ENCODE measurements around the gene PKHD1.

PKHD1 gene

DNA sequence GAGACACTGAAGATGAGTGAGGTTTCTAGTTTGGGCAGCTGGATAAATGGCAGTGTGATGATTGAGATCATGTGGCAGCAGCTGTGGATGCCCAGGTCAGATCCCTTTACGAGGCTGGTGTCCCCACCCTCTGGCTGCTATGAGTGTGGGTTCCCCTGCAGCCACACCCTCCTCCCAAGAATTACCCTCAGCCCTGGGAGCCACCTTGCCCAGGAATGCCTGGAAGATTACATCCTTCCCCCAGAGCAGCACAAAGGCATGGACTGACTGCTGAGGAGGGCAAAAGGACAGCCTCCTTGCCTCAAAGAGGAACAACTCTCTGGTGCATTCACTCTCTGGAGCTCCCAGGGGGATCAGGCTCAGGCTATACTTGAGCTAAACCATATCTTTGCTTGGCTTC, 15.0 kb upstream of the PKHD1 start:
- DNase-seq = no peak

DNA sequence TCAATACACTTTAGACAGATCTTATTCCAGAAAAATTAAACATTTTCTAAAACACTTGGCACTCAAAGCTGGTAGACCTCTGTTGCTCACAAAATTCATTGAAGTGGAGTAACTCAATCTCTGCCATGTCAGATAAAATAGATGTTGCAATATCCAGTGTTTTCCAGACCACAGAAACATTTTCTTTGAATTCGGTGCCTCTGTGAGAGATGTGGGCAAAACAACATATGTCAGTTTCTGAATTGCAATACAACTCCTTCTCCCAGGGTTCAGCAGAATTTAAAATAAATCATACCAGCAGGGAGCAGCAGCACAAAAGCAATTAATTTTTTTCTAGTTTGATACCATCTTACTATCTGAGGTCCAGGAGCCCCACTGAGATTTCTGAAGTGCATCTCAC, 11.3 kb upstream of the PKHD1 start:
- no peak for DNase-seq

DNA sequence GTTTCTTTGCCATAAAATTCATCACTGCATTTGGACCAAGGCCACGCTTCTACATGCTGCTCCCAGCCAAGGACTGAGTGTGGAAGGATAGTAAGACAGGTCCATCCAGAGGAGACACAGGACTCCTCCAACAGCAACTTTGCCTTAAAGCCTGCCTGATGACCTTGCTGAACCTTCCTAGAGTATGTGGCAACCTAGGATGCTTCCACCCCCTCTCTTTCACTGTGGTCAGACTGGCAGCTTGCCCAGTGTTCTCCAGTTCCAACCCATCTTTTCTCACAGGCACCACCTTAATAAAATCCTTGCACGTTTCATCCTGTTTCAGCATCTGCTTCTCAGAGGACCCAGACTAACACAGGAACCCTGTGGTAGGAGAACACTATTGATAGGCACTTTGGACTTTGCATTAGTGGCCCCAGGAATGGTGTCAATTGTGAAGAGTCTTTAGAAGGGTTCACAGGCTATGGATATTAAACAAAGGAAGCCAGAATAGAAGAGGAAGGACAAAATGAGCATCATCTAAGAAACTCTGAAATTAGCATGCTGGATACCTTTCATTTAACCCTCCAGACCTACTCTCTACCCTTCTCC, 2.4 kb upstream of the PKHD1 start:
- no peak for DNase-seq

DNA sequence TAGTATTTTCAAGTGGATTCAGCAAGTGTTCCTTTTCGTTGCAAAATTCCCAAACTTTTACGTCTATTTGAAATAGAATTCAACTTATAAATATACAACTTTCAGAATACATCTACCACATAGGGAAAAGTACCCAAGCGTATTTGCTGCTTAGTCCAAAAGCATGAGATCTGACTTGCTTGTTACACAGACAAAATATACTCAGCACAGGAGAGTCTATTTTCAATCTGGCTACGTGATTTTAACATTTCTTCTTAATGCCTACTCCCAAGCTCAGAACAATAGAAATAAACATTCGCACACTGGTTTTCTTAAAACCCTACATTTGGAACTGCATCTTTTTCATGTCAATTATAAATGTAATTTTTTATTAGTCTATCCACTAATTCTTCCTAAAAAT, 672 bp downstream of the PKHD1 start:
- no peak for DNase-seq

DNA sequence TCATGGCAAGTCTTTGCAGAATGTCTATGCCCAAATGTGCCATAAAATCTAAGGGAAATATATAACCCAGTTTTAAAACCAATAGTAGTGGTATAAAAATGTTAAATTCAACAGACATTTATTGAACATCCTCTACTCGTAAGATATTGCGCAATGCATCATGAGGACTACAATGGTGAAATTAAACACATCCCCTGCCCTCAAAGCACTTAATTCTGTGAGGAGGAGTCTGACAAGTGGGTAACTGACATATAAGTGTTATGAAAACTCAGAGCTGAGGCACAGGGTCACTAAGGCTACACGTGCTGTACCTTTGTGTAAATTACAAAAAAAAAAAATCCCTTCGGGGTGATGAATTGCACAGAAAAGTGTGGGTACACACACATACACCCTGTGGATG, 6.2 kb downstream of the PKHD1 start:
- no peak for DNase-seq

DNA sequence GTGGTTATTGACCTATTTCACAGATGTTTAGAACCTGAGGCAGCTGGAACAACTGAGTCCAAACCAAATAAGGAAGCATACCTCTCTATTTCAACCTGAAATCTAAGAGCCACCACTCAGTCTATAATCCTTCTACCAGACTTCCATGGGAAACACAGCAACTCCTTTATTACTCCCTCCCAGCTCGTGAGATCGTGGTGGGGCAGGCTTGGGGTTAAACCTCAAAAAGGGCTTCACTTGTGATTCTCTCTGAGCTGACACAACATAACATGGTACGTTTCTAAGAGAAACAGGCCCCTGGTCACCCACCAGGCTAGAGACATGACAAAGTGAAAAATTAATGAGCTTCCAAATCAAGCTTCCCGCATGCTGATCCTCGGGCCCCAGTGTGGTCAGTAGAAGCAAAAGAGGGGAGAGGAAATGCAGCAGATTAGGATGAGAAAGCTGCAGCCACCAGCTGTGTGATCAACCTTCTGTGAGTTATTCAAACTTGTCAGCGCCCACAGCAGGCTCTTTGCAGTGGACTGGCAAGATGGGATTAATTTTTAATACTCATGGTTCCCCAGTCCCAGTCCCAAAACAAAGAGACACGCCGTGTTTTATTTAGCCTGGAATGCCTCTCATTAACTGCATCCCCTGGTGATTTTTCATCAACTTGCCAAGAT, 9.3 kb downstream of the PKHD1 start:
- DNase-seq = no peak

DNA sequence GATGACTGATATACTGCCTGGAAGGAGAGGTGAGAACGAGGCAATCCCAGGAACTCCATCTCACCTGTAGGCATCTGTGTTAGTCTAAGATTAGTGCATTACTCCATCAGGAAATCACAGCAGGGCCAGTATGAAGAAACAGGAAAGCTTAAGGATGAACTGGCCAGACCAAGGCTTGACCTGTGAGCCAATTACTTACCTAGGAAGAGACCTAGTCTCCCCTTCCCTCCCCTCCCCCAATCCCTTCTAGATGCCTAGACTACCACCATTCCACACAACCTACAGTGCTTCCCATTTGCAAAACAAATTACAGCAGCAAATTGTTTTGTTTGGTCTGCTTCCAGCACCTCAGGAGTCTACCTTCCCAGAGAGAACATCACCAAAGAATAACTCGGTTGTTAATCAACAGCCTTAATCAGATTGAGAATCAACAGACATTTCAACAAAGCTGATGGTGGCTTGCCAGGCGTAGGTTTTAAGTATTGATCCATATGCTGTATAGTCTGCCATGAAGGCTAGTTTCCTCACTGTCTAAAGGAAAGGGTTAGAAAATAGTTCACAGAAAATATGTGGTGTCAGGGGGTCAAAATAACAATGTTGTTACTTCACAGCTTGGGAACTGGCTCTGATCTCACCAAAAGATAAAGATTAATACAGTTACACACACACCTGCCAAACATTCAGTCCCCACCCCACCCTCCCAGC, 10.1 kb downstream of the PKHD1 start:
- DNase-seq = no peak

DNA sequence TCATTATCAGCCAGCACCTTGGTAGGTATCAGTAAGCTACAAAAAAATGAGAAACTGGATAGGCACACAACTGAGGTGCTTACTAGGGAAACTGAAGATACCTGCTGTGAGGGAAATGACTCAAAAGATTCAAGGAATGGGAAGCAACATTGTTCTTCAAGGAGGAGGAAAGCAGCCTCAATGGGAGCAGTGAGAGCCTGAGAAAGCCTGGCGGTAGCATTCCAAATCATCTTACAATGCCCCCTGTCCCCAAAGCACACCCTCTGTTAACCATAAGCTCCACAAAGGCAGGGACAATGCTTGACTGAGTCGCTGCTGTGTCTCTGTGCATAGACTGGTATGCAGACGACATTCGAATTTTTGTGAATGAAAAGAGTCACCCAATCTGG, 10.6 kb downstream of the PKHD1 start:
- DNase-seq = no peak

DNA sequence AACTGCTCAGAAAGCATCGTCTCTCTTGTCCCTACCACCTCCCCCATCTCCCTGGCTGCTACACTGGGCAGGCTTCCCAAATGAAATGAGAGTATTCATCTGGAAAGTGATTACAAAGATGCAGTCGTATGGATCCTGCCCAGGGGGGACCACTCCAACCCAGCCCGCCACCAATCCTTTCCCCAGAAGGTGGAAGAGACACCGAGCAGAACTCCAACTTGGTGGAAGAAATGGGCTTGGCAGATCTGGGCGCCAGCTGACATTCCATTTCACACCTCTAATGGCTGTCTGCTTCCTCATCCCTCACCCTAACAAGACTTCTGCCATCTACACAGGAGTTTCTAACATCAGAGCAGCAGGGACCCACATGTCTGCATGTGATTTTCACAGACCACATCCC, 12.7 kb downstream of the PKHD1 start:
- DNase-seq = no peak

DNA sequence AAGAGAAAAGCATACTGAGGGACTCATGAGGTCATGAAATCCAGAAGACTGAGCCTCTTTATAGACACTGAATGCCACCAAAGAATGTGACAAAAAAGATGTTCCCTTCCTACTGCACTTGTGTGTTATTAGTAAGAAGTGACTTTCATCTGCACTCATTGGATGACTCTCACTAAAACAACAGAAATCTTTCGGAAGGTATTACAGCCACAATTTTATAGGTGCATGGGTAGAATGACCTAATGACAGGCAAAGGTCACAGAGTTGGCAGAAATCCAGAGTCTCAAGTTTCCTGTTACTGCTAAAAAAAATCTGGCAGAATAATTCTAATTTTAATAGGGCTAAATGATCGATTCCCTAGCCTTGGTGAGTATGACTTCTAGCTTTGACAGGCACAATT, 13.3 kb downstream of the PKHD1 start:
- no peak for DNase-seq

DNA sequence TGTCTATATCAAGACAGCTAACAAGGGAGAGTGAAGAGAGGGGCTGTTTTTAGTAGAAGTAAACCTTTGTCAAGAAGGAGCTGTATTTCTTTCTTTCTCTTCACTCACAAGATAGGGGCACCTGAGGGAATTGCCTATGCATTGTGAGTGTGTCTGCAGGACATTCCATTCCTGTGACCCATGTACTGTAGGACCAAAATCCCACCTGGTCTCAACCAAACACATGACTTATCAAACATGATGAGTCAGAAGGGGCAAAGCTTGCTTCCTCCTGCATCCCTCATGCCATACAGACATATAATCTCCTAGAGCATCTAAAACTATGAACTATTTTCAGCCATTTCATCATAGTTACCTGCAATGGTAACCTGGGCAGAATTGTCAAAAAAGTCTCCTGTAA, 21.8 kb downstream of the PKHD1 start:
- DNase-seq = no peak

DNA sequence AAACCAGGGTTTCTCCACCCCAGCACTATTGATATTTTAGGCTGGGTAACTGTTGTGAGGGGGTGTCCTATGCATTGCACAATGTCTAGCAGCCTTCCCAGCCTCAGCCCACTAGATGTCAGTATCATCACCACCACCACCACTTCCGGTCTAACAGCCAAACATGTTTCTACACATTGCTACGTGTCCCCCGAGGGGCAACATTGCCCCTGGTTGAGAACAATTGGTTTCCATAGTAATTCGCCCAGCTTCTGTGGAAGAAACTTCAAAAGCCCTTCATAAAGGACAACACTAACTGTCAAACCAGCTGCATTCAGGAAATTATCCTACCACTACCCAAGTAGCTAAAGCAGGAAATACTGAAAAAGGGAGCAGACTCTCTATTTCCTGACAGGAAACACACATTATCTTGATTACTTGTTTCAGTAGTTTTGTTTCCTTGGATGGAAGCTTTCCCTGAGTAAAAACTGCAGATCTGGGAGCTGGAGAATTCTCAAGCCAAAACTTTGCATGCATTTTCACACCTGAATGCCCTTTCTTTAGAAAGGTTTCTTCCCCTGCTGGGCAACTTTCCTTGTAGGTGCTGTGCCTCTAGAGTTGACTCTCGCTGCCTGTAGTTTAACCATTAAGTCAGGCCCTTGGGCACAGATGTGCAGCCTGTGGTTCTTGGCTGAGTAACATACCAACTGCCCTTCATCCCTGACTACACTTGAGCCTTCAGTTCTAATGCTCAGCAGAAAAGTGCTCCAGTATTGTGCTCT, 23.6 kb downstream of the PKHD1 start:
- peak; percentile 34 for DNase-seq

DNA sequence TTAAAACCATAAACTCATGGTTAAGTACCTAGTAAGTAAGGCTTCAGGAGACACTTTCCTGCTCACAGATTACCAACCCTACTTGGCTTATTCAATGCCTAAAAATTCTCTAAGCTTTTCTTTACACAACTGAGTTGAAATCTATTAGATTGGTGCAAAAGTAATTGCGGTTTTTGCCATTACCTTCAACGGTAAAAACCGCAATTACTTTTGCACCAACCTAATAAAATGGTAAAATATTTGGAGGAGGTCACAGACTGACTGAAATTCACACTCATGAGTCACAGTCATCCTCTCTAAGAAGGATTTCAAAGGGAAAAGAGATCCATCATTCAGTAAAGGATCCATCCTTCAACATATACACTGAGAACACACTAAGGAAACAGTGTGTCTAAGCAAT, 25.9 kb downstream of the PKHD1 start:
- no peak for DNase-seq

DNA sequence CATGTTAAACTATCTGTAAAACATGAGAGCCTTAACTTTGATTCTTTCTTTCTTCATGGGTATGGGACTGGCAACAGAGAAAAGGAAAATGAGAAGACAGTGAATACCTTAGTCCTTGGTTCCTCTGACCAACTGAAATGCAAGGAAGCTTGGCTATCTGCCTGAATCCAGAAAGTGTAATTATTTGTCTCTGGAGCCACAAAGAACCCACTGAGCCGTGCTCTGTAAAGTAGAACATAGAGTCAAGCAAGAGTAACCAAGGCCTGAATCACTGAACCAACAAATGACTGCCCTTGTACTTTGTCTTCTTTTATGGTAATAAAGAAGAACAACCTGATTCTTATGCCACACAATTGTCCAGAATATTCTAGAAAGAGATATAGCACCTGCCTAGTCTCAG, 27.6 kb downstream of the PKHD1 start:
- DNase-seq = no peak

DNA sequence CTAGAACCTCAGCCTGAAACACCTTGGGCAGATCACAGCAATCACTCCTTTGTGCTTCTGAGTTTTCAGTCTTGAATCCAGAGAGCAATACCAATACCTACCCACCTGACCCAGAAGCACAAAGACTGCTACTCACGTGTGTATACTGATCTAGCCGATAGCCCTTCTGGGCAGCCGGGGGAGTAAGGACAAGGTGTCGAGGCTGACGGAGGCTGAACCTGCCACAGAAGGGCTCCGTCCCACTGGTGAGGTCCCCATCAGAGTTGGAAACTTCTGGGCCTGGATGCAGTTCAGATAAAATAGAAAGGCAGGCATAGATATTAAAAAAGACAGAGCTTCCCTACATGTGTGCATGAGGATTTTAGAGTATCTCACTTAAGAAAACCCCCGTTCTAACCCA, 32.0 kb downstream of the PKHD1 start:
- DNase-seq = no peak

DNA sequence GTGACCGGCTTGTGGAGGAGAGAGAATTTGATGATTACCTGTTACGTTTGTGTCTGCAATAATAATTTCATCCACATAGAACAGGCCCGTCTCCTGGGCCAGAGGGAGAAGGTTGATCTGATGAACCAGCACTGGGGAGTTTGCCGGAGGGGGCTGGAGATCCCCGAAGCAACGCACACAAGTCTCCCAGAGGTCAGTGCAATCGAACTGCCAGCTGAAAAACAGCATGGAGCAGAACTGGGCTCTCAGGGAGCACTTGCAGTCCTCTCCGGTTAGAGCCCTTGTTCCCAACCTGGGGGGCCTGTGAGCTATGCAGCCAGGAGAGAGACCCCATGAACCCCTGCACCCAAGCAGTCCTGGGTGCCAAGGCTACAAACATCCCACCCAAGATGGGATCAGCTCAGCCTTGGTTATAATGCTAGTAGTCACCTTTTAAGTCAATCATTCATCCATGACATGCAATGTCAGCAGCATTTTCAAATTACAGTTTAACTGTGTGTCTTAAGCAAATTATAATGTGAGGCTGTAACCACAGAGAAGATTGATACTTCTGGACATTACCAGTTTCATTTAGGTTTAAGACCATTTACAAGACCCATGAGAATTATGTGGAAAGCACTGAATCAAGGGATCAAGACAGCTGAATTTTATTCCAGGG, 34.2 kb downstream of the PKHD1 start:
- DNase-seq = no peak

DNA sequence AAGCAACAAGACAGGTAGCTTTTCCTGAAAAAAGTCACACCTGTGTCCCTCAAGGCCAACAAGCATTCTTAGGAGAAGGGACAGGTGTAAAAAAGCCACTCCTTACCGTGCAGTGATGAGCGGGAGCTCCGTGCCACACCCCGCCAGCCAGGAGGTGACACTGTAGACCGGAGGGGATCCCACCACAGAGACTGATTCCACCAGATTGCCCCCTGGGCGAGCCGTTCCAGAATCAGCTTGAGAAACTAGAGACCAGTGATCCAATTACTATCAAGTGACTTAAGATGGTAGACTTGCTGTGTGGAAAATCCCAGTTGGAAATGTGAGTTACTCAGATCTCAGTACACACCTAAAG, 37.4 kb downstream of the PKHD1 start:
- no peak for DNase-seq

DNA sequence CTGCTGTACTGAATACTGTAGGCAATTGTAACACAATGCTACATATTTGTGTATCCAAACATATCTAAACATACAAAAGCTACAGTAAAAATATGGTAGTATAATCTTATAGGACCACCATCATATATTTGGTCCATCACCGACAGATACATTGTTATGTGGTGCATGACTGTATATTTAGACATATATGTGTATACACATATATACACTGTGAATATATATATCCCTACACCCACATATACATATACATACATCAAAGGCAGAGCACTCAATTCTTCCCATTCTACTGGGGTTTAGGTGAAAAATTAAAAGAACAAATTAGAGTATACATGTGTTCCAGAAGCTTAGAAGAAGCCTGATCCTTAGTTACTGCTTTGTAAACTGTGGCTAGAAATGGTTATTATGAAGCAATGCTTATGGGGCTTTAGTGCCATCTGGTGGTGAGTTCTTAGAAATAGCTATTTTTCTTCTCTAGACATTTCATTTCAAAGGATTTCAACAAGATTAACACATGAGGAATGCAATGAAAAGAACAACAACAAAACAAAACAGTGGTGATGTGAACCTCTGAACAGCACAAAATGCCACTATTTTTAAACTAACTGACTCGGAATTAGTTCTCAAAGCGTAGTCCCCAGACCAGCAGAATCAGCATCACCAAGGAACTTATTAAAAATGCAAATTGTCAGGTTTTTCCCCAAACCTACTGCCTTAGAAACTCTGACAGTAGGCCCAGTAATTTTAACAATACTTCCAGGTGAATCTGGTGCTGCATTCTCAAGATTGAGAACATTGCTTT, 38.0 kb downstream of the PKHD1 start:
- DNase-seq = no peak

DNA sequence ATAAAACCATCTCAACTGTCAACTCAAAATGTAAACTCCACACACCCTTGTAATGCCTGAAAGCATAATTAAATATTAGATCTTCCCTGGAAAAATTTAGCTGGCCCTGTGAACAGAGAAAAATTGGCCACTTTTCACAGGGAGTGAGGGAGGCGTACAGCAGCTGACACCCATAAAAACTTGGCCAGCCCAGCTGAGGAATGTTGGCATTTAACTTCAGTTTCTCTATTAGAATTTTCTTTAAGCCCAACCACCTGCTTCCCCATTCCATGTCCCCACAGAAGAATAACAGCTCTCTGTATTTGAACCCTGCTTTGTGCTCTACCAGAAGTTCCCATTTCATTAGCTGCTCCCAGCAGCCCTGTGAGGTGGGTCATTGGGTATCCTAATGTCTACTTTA, 41.0 kb downstream of the PKHD1 start:
- DNase-seq = no peak

DNA sequence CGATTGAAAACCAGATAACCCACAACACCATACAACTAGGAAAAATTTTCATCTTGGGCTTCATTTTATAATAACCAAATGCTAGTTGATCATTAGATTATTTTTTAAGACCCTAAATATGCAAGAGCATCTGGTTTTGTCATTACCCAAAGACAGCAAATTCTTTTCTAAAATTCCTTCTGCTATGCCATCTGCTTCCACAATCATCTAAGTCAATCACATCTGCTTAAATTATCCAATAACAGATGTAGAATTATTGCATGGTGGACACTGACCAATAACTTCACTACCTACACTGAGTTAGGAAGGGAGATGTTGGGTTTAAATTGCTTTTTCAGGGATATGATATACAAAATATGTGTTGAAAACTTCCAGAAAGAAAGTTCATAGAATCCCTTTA, 41.9 kb downstream of the PKHD1 start:
- DNase-seq = no peak

DNA sequence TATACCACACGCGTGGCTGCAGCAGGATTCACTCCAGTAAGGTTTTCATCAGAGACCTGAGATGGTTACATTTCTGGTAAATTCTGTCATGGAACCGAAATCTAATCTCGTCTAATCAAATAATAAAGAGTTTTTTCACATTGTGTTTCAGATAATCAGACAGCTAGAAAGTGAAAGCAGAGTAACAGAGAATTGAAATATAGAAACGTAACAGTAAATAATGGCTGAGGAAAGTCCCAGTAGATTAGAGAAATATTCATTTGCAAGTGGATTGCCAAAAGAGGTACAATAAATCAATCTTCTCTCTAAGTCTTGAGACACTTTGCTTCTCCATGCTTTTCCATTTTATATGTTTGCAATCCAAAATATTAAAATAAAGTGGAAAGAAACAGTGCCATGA, 42.4 kb downstream of the PKHD1 start:
- DNase-seq = no peak

DNA sequence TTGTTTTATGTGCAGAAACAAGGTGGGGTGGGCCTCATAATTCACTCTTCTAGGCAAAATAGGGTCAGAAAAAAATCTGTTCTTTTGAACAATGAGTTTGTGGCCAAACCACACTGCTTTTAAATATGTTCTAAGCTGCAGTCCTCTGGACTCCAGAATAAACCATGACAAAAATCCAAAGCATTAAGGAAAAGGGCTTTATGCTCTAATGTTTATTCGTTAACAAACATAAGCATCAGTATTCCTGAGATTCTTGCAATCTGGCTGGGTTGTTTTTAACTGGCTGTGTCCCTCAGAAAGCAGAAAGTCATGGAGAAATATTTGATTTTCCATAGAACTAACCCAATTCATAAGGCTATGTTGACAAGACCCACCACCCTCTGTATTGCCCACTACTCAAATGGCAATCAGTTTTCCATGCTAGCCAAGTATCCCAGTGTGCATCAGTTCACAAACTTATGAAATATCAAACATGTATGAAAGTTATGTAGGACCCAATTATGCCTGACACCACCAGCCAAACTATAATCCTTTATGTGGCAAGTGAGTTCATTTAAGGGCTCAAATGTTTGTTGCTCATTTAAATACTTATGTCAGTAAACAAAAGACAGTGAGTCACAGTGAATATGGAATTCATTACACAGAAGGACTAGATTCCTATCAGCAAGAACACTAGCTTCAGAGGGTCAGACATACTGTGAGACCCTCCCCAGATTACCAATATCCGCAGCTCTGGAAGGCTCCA, 45.1 kb downstream of the PKHD1 start:
- no peak for DNase-seq

Measured in stimulated activated naive CD4-positive, alpha-beta T cell treated with Interleukin-2 at 50 U/mL for 16 hours (primary cell).